Natural killer cell (primary cell): ENCODE results near the gene TMPRSS3. TPM values are rescaled to one million over a fixed set of nuclear protein-coding genes. Genes with fewer than 3 reads are reported as not detected.

Experiments
- ATAC-seq, 3 donors: fragments of 150-1000 bp in 2 of 3; fragments of 200-7000 bp in 1 of 3; cut with Tn5 transposase; 1 replicate in 1 of 3; 2 replicates in 2 of 3; pipeline ENCODE4 v1.10.0; 2021; ENCODE audit warnings: mild to moderate bottlenecking in 2 of 3, moderate library complexity in 2 of 3
- DNase-seq, 2 donors: peaks; one replicate each; pipeline versions ENCODE4 v3.0.0 to v3.0.0-alpha.2; 2013 to 2021; ENCODE audit warnings: mixed read lengths in 1 of 2
- H3K27ac ChIP-seq: one replicate; pipeline ENCODE4 v1.5.1; 2013; ENCODE audit warnings: mild to moderate bottlenecking, low read length
- H3K27me3 ChIP-seq: one replicate; pipeline ENCODE4 v1.6.1; 2013; ENCODE audit warnings: low read length; ENCODE audit not compliant: control insufficient read depth, insufficient read depth
- H3K36me3 ChIP-seq: one replicate; pipeline ENCODE4 v1.6.1; 2013; ENCODE audit warnings: low read length; ENCODE audit not compliant: control insufficient read depth, insufficient read depth
- H3K4me1 ChIP-seq: one replicate; pipeline ENCODE4 v1.6.1; 2013; ENCODE audit warnings: low read length; ENCODE audit not compliant: control insufficient read depth, insufficient read depth
- H3K4me3 ChIP-seq: one replicate; pipeline ENCODE4 v1.5.1; 2013; ENCODE audit warnings: low read length
- H3K9me3 ChIP-seq: one replicate; pipeline ENCODE4 v1.6.1; 2013; ENCODE audit warnings: low read length; ENCODE audit not compliant: control insufficient read depth, insufficient read depth
- H3K27ac Mint-ChIP-seq, 2 donors: one replicate each; pipeline ENCODE4 v1.8.0; 2022; ENCODE audit warnings: mild to moderate bottlenecking in 2 of 2, mixed read lengths in 2 of 2, moderate library complexity in 1 of 2
- H3K27me3 Mint-ChIP-seq, 2 donors: one replicate each; pipeline ENCODE4 v1.8.0; 2022; ENCODE audit warnings: low read depth in 2 of 2, mixed read lengths in 2 of 2
- H3K36me3 Mint-ChIP-seq: one replicate; pipeline ENCODE4 v1.8.0; 2022; ENCODE audit warnings: mixed read lengths
- H3K4me1 Mint-ChIP-seq, 2 donors: one replicate each; pipeline ENCODE4 v1.8.0; 2022; ENCODE audit warnings: mixed read lengths in 2 of 2
- H3K4me3 Mint-ChIP-seq: one replicate; pipeline ENCODE4 v1.8.0; 2022; ENCODE audit warnings: mild to moderate bottlenecking, moderate library complexity, mixed read lengths
- H3K9me3 Mint-ChIP-seq, 2 donors: one replicate each; pipeline ENCODE4 v1.8.0; 2022; ENCODE audit warnings: mixed read lengths in 2 of 2
- WGBS: methylation state at CpG from one replicate; pipeline ENCODE4 v1.1.7; 2013; ENCODE audit warnings: missing lambda C conversion rate; ENCODE audit not compliant: insufficient coverage; 5-methylcytosine and 5-hydroxymethylcytosine counted together
- intact Hi-C: fragments of 100-400 bp; cut with micrococcal nuclease; formaldehyde crosslinking; loops from one replicate; pipeline ENCODE4 v1.14.2; 2022
- total RNA-seq, 4 donors: library from RNA; stranded (reverse); fragments of 120-200 nt in 1 of 4; gene quantifications; one replicate each; pipeline versions ENCODE4 v1.2.3 to v1.2.4, GENCODE V29; 2013 to 2022
- TF ChIP-seq, protein P1 (sequence below): fragments of 200-600 bp; IDR thresholded peaks from one replicate; pipeline ENCODE4 v1.8.0; 2022; ENCODE audit warnings: antibody characterized with exemption

The TMPRSS3 gene
- total RNA-seq, 3 donors from 2014 or later (not counting 1 experiment from before 2014, with no cell fraction given), result 0.25 TPM; not detected in 2

DNA sequence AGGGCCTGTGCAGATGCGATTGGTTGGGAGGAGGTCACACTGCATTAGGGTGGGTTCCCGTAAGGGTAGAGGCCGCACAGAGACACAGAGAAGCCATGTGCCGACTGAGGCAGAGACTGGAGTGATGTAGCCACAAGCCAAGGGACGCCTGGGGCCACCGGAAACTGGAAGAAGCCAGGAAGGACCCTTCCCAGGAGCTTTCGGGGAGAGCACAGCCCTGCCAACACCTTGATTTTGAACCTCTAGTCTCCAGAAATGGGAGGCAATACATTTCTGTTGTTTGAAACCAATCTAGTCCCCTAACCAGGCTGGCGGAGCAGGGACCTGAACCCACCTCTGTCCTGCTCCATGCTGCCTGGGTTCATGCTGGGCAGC lies 18.7 kb upstream of the TMPRSS3 start:
- no peak overlapping the region for H3K4me3 Mint-ChIP-seq
- H3K27me3 Mint-ChIP-seq, result peaks cover 18 to 43% of the 10 kb centered on the region in 2 donors
- intact Hi-C loops, result no loop called here
- ATAC-seq (no peak), DNase-seq (no peak)
- Histone ChIP-seq H3K9me3 (no peaks in the 10 kb centered on the region), H3K27me3 (peaks cover 4% of the 10 kb centered on the region), H3K4me3 (no peak overlapping the region), H3K27ac (peak overlapping the region; percentile 41), H3K36me3 (peaks cover 3% of the 10 kb centered on the region), H3K4me1 (peaks cover 26% of the 10 kb centered on the region)
- H3K27ac Mint-ChIP-seq, result peak overlapping the region; percentile 54 to 85
- H3K9me3 Mint-ChIP-seq, result no peaks in the 10 kb centered on the region
- WGBS, result 93% methylated on average over 8 of the region's 8 CpGs
- TF ChIP-seq, protein P1, sequence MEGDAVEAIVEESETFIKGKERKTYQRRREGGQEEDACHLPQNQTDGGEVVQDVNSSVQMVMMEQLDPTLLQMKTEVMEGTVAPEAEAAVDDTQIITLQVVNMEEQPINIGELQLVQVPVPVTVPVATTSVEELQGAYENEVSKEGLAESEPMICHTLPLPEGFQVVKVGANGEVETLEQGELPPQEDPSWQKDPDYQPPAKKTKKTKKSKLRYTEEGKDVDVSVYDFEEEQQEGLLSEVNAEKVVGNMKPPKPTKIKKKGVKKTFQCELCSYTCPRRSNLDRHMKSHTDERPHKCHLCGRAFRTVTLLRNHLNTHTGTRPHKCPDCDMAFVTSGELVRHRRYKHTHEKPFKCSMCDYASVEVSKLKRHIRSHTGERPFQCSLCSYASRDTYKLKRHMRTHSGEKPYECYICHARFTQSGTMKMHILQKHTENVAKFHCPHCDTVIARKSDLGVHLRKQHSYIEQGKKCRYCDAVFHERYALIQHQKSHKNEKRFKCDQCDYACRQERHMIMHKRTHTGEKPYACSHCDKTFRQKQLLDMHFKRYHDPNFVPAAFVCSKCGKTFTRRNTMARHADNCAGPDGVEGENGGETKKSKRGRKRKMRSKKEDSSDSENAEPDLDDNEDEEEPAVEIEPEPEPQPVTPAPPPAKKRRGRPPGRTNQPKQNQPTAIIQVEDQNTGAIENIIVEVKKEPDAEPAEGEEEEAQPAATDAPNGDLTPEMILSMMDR, result no peak
- no peaks in the 10 kb centered on the region for H3K36me3 Mint-ChIP-seq
- peaks cover 8 to 10% of the 10 kb centered on the region in 2 donors for H3K4me1 Mint-ChIP-seq

DNA sequence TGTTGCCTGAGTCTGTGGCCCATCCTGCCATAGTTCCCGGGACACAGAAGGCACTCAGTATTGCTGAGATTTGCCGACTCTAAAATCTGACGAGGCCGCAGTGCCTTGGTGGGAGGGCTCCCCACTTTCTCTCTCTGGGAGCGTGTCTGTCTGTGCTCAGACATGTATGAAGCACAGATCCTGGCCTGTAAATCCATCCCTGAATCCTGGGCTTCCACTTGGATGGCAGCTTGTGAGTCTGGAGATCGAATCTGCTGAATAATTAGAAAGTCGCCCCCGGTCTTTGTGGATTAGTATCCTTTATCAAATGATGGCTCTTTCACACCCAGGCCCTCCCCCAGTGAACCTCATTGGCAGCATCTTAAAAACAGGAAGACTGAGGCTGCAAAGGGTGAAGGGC lies 18.2 kb upstream of the TMPRSS3 start:
- intact Hi-C loops, result no loop called here
- Histone ChIP-seq H3K9me3 (no peaks in the 10 kb centered on the region), H3K4me1 (peaks cover 26% of the 10 kb centered on the region), H3K27me3 (peaks cover 2% of the 10 kb centered on the region), H3K27ac (no peak overlapping the region), H3K36me3 (peaks cover 6% of the 10 kb centered on the region), H3K4me3 (no peak overlapping the region)
- Mint-ChIP-seq H3K27me3 (peaks cover 15 to 39% of the 10 kb centered on the region in 2 donors), H3K9me3 (no peaks in the 10 kb centered on the region), H3K27ac (peak overlapping the region in 1 of 2 donors; percentile 85), H3K4me1 (peaks cover 3 to 10% of the 10 kb centered on the region in 2 donors), H3K4me3 (no peak overlapping the region), H3K36me3 (no peaks in the 10 kb centered on the region)
- WGBS, result 91% methylated on average over 8 of the region's 8 CpGs
- DNase-seq (no peak), ATAC-seq (no peak)
- TF ChIP-seq, protein P1, result no peak

DNA sequence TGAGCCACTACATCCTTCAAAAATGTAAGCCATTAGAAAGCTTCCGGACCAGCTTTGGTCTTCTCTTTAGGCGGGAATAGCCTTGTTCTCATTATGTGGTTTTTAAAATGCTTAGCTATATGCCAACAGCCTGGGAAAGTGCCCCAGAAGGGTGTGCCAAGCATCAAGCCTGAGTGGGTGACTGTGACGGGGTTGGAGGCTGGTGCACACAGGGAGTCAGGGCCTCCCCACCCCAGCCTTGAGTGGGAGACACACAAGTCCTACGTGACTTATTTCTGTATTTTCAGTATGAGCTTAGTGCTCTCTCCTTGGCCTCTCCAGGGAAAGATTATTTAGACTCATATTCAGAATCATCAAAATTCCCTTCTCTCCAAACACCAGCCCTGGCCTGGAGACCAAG lies 17.6 kb upstream of the TMPRSS3 start:
- Mint-ChIP-seq H3K4me3 (no peak overlapping the region), H3K4me1 (peaks cover 0 to 10% of the 10 kb centered on the region in 2 donors), H3K9me3 (no peaks in the 10 kb centered on the region), H3K27me3 (peaks cover 9 to 33% of the 10 kb centered on the region in 2 donors), H3K27ac (peak overlapping the region in 1 of 2 donors; percentile 85), H3K36me3 (no peaks in the 10 kb centered on the region)
- intact Hi-C loops, result no loop called here
- Histone ChIP-seq H3K27ac (no peak overlapping the region), H3K36me3 (peaks cover 6% of the 10 kb centered on the region), H3K9me3 (no peaks in the 10 kb centered on the region), H3K27me3 (peaks cover 2% of the 10 kb centered on the region), H3K4me3 (no peak overlapping the region), H3K4me1 (peaks cover 26% of the 10 kb centered on the region)
- peak in 1 of 2 donors; percentile 37 for DNase-seq
- ATAC-seq, result no peak
- 95% methylated on average over 4 of the region's 4 CpGs for WGBS
- TF ChIP-seq, protein P1, result no peak

DNA sequence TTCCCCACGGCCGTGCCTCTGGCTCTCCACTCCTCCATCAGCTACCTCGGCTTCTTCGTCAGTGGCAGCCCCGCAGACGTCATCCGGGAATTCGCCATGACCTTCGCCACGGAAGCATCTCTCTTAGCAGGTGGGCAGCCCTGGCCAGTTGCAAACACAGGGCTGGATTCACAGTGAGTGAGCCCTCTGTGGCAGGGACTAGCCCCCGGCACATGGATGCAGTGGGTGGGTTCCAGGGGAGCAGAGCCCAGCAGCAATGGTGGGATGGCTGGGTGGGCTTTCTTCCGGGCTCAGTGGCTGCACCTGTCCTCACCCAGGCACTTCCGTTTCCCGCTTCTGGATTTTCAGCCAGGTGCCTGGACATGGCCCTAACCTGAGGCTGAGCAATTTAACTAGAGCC lies 17.2 kb upstream of the TMPRSS3 start:
- H3K36me3 Mint-ChIP-seq, result no peaks in the 10 kb centered on the region
- H3K4me3 ChIP-seq, result no peak overlapping the region
- H3K27ac Mint-ChIP-seq, result peak overlapping the region in 1 of 2 donors; percentile 85
- H3K4me1 Mint-ChIP-seq, result peaks cover 0 to 10% of the 10 kb centered on the region in 2 donors
- peaks cover 2% of the 10 kb centered on the region for H3K27me3 ChIP-seq
- H3K36me3 ChIP-seq, result peaks cover 6% of the 10 kb centered on the region
- H3K27me3 Mint-ChIP-seq, result peaks cover 6 to 29% of the 10 kb centered on the region in 2 donors
- intact Hi-C loops, result no loop called here
- TF ChIP-seq, protein P1, result no peak
- no peak overlapping the region for H3K27ac ChIP-seq
- no peaks in the 10 kb centered on the region for H3K9me3 Mint-ChIP-seq
- WGBS, result 97% methylated on average over 14 of the region's 14 CpGs
- ATAC-seq (no peak), DNase-seq (no peak)
- no peaks in the 10 kb centered on the region for H3K9me3 ChIP-seq
- H3K4me3 Mint-ChIP-seq, result no peak overlapping the region
- peaks cover 26% of the 10 kb centered on the region for H3K4me1 ChIP-seq
